IMR-90 (cell line): ENCODE data around the gene KLHL6. TPM values are rescaled to one million over a fixed set of nuclear protein-coding genes. Genes with fewer than 3 reads are reported as not detected.

ENCODE experiments used
- ATAC-seq: fragments of 200-7000 bp; cut with Tn5 transposase; 2 replicates; pipeline ENCODE4 v1.9.1; 2020; ENCODE audit warnings: low read depth, mild to moderate bottlenecking, moderate library complexity
- BruUV-seq: library from RNA; stranded (reverse); fragments of 400-500 nt; replicated peaks from 2 replicates; lab custom pipeline; 2021; lab: Mats Ljungman, UMichigan
- CTCF ChIA-PET: fragments of 300-600 bp; formaldehyde crosslinking; extraction: SDS; loops from one replicate; lab custom pipeline; 2021; ENCODE audit warnings: antibody characterized with exemption; lab: Yijun Ruan, JAX
- POLR2A ChIA-PET: fragments of 300-600 bp; sonication (Branson Sonifier 250); formaldehyde crosslinking; loops from one replicate; lab custom pipeline; 2022; ENCODE audit warnings: antibody characterized with exemption; ENCODE audit not compliant: unreplicated experiment; lab: Charles Lee
- DNase-seq: peaks from one replicate; pipeline ENCODE4 v3.0.0; 2013
- H2AFZ ChIP-seq: replicated peaks from 2 replicates; pipeline ENCODE3; 2013; ENCODE audit warnings: low read length, mild to moderate bottlenecking; ENCODE audit not compliant: poor library complexity
- H2AK5ac ChIP-seq: 2 replicates; pipeline ENCODE4 v1.6.1; 2013; ENCODE audit warnings: low read depth, low read length, inconsistent platforms
- H2AK9ac ChIP-seq: replicated peaks from 2 replicates; pipeline ENCODE3; 2013; ENCODE audit warnings: mild to moderate bottlenecking, low read depth, low read length, moderate library complexity; ENCODE audit not compliant: poor library complexity
- H2BK120ac ChIP-seq: 2 replicates; pipeline ENCODE4 v1.6.1; 2013; ENCODE audit warnings: low read depth, low read length, inconsistent platforms
- H2BK15ac ChIP-seq: 3 replicates; pipeline ENCODE4 v1.6.1; 2013; ENCODE audit warnings: low read depth, low read length, inconsistent platforms
- H2BK20ac ChIP-seq: 2 replicates; pipeline ENCODE4 v1.6.1; 2013; ENCODE audit warnings: low read depth, mild to moderate bottlenecking, inconsistent platforms, low read length, moderate library complexity
- H2BK5ac ChIP-seq: 2 replicates; pipeline ENCODE4 v1.6.1; 2013; ENCODE audit warnings: mild to moderate bottlenecking, low read depth, low read length, inconsistent platforms; ENCODE audit not compliant: poor library complexity, severe bottlenecking
- H3K14ac ChIP-seq: replicated peaks from 2 replicates; pipeline ENCODE4 v1.6.1; 2013; ENCODE audit warnings: low read depth, low read length, inconsistent platforms
- H3K18ac ChIP-seq: 2 replicates; pipeline ENCODE4 v1.6.1; 2013; ENCODE audit warnings: low read depth, low read length, control low read depth
- H3K23ac ChIP-seq: 2 replicates; pipeline ENCODE4 v1.6.1; 2013; ENCODE audit warnings: low read depth, low read length, inconsistent platforms
- H3K27ac ChIP-seq: 2 replicates; pipeline ENCODE4 v1.5.1; 2013; ENCODE audit warnings: mild to moderate bottlenecking, control low read depth, low read length; ENCODE audit not compliant: insufficient read depth
- H3K27me3 ChIP-seq: 2 replicates; pipeline ENCODE4 v1.6.1; 2013; ENCODE audit warnings: low read length; ENCODE audit not compliant: control insufficient read depth, insufficient read depth
- H3K36me3 ChIP-seq: 2 replicates; pipeline ENCODE4 v1.6.1; 2013; ENCODE audit warnings: low read length, mixed read lengths; ENCODE audit not compliant: control insufficient read depth, insufficient read depth
- H3K4ac ChIP-seq: 2 replicates; pipeline ENCODE4 v1.6.1; 2013; ENCODE audit warnings: low read depth, low read length, inconsistent platforms
- H3K4me1 ChIP-seq: 2 replicates; pipeline ENCODE4 v1.6.1; 2013; ENCODE audit warnings: low read length, mixed read lengths; ENCODE audit not compliant: control insufficient read depth, insufficient read depth
- H3K4me2 ChIP-seq: 2 replicates; pipeline ENCODE4 v1.6.1; 2013; ENCODE audit warnings: low read depth, mild to moderate bottlenecking, control low read depth, low read length, moderate library complexity
- H3K4me3 ChIP-seq: 2 replicates; pipeline ENCODE4 v1.5.1; 2013; ENCODE audit warnings: low read depth, mild to moderate bottlenecking, control low read depth, low read length, moderate library complexity; ENCODE audit not compliant: insufficient read depth
- H3K56ac ChIP-seq: 2 replicates; pipeline ENCODE4 v1.6.1; 2013; ENCODE audit warnings: low read length, inconsistent platforms; ENCODE audit not compliant: insufficient read depth; ENCODE audit errors: extremely low read depth
- H3K79me1 ChIP-seq, 2 experiments: 2 replicates each; pipeline ENCODE4 v1.6.1; 2013; ENCODE audit warnings: low read length in 2 of 2, inconsistent platforms in 1 of 2, low read depth in 1 of 2
- H3K9ac ChIP-seq: 2 replicates; pipeline ENCODE4 v1.6.1; 2013; ENCODE audit warnings: low read depth, low read length, control low read depth
- H3K9me1 ChIP-seq: 2 replicates; pipeline ENCODE4 v1.6.1; 2013; ENCODE audit warnings: low read length, inconsistent platforms; ENCODE audit not compliant: insufficient read depth
- H3K9me3 ChIP-seq: 2 replicates; pipeline ENCODE4 v1.6.1; 2013; ENCODE audit warnings: low read length; ENCODE audit not compliant: control insufficient read depth, insufficient read depth
- H4K20me1 ChIP-seq: 2 replicates; pipeline ENCODE4 v1.6.1; 2013; ENCODE audit warnings: low read length, inconsistent platforms; ENCODE audit not compliant: insufficient read depth
- H4K5ac ChIP-seq: 2 replicates; pipeline ENCODE4 v1.6.1; 2013; ENCODE audit warnings: mild to moderate bottlenecking, low read depth, low read length, control low read depth
- H4K8ac ChIP-seq, 2 experiments: 2 replicates each; pipeline ENCODE4 v1.6.1; 2013; ENCODE audit warnings: low read depth in 2 of 2, low read length in 2 of 2, control low read depth in 1 of 2, inconsistent platforms in 1 of 2
- H4K91ac ChIP-seq: 2 replicates; pipeline ENCODE4 v1.6.1; 2013; ENCODE audit warnings: low read depth, low read length, inconsistent platforms; ENCODE audit not compliant: insufficient read depth
- CEBPB ChIP-seq: IDR thresholded peaks from 2 replicates; pipeline ENCODE4 v1.6.1; 2012; ENCODE audit warnings: low read depth, low read length, improper control_type of control experiment
- MAFK ChIP-seq: IDR thresholded peaks from 2 replicates; pipeline ENCODE4 v1.6.1; 2012; ENCODE audit warnings: low read depth, low read length, improper control_type of control experiment
- MXI1 ChIP-seq: IDR thresholded peaks from 2 replicates; pipeline ENCODE4 v1.6.1; 2012; ENCODE audit warnings: low read depth, mild to moderate bottlenecking, low read length, moderate library complexity, borderline replicate concordance
- NFE2L2 ChIP-seq: fragments of 150-350 bp; IDR thresholded peaks from 2 replicates; pipeline ENCODE4 v1.6.1; 2016; ENCODE audit warnings: low read depth, mild to moderate bottlenecking, low read length
- RAD21 ChIP-seq: IDR thresholded peaks from 2 replicates; pipeline ENCODE4 v1.6.1; 2012; ENCODE audit warnings: low read length, improper control_type of control experiment
- RFX5 ChIP-seq: IDR thresholded peaks from 2 replicates; pipeline ENCODE4 v1.8.0; 2012; ENCODE audit warnings: low read depth, mild to moderate bottlenecking, low read length, moderate library complexity
- SMC3 ChIP-seq: fragments of 150-350 bp; IDR thresholded peaks from 2 replicates; pipeline ENCODE4 v1.6.1; 2016; ENCODE audit warnings: low read depth, mild to moderate bottlenecking, antibody characterized with exemption, low read length, moderate library complexity
- WGBS, 2 experiments: methylation state at CpG; one replicate each; pipeline versions ENCODE4 v1.1.5 to v1.1.7; 2013; ENCODE audit warnings: missing lambda C conversion rate in 2 of 2; ENCODE audit not compliant: insufficient read length in 1 of 2; ENCODE audit errors: extremely low coverage in 2 of 2; 5-methylcytosine and 5-hydroxymethylcytosine counted together
- dilution Hi-C: fragments of 300-500 bp; cut with HindIII; formaldehyde crosslinking; loops from one replicate; pipeline ENCODE4 v1.14.3; 2018; ENCODE audit warnings: low sequenced_read_pairs; ENCODE audit not compliant: unreplicated experiment
- in situ Hi-C: fragments of 300-500 bp; cut with MboI; formaldehyde crosslinking; loops from 3 replicates; pipeline ENCODE4 v1.14.3; 2019; ENCODE audit warnings: low sequenced_read_pairs, inconsistent platforms, mixed read lengths
- intact Hi-C: fragments of 100-400 bp; cut with micrococcal nuclease; formaldehyde crosslinking; loops from 2 replicates; pipeline ENCODE4 v1.10.0; 2022
- polyA plus RNA-seq, 3 experiments: library from polyadenylated mRNA; depleted of rRNA; stranded (reverse); fragments of >200 nt; gene quantifications; 2 replicates each; pipeline ENCODE4 v1.2.3, GENCODE V29; 2012; ENCODE audit warnings: low replicate concordance in 1 of 3
- total RNA-seq: library from RNA; depleted of rRNA; stranded (reverse); fragments of >200 nt; gene quantifications from 2 replicates; pipeline ENCODE4 v1.2.3, GENCODE V29; 2012
- TF ChIP-seq, protein P1 (sequence below): conservative IDR thresholded peaks from 2 replicates; pipeline ENCODE4 v1.5.1; 2012; ENCODE audit warnings: mild to moderate bottlenecking, low read depth, low read length, improper control_type of control experiment
- TF ChIP-seq, protein P2 (sequence below): fragments of 150-350 bp; IDR thresholded peaks from 2 replicates; pipeline ENCODE4 v1.6.1; 2016; ENCODE audit warnings: low read depth, mild to moderate bottlenecking, low read length, moderate library complexity, borderline replicate concordance
- TF ChIP-seq, protein P3 (sequence below): fragments of 150-350 bp; IDR thresholded peaks from 2 replicates; pipeline ENCODE4 v1.6.1; 2017; ENCODE audit warnings: mild to moderate bottlenecking, antibody characterized with exemption, low read length, low read depth

KLHL6 gene
- total and polyA plus RNA-seq, 2 of the 4 experiments (the other 2 are of a cell fraction) = not detected

DNA sequence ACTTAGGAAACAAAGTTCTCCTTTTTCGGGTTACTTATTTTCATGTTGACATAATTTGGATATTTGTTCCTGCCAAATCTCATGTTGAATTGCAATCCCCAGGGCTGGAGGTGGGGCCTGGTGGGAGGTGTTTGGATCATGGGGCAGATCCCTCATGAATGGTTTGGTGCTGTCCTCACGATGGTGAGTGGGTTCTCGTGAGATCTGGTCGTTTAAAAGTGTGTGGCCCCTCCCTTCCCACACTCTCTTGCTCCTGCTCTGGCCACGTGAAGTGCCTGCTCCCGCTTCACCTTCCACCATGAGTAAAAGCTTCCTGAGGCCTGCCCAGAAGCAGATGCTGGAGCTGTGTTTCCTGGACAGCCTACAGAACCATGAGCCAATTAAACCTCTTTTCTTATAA is 83.4 kb downstream of the KLHL6 start:
- Histone ChIP-seq H2BK120ac (no peak overlapping the region), H2AK9ac (no peak overlapping the region), H3K36me3 (no peaks in the 10 kb centered on the region), H4K5ac (no peak overlapping the region), H3K9ac (no peak overlapping the region), H3K4me2 (no peak overlapping the region), H4K8ac (no peak overlapping the region), H3K4me3 (no peak overlapping the region), H3K27ac (no peak overlapping the region), H3K79me1 (no peaks in the 10 kb centered on the region), H3K4ac (no peak overlapping the region), H3K9me1 (no peaks in the 10 kb centered on the region), H2BK20ac (no peak overlapping the region), H2AFZ (no peak overlapping the region), H3K56ac (no peak overlapping the region), H3K18ac (no peak overlapping the region), H4K91ac (no peak overlapping the region), H3K27me3 (peaks cover 13% of the 10 kb centered on the region), H2BK5ac (no peak overlapping the region), H2AK5ac (no peak overlapping the region), H3K14ac (no peak overlapping the region), H2BK15ac (no peak overlapping the region), H3K9me3 (no peaks in the 10 kb centered on the region), H3K23ac (no peak overlapping the region), H3K4me1 (no peaks in the 10 kb centered on the region), H4K20me1 (no peaks in the 10 kb centered on the region)
- DNase-seq (no peak), ATAC-seq (no peak)
- in situ Hi-C loops (loop anchor here (25.0 kb wide), 1 partner anchor 790 kb away; the partner anchor contains the start of gene CAMK2N2), intact Hi-C loops (no loop called here), dilution Hi-C loops (no loop called here)
- BruUV-seq = no TSS peak
- WGBS, 2 experiments = 80% methylated on average over 1 of the region's 6 CpGs; no CpG with 5 or more reads in 1 of the 2 experiments
- CTCF ChIA-PET = no interaction called here
- no peak for TF ChIP-seq NFE2L2
- TF ChIP-seq, protein P1, sequence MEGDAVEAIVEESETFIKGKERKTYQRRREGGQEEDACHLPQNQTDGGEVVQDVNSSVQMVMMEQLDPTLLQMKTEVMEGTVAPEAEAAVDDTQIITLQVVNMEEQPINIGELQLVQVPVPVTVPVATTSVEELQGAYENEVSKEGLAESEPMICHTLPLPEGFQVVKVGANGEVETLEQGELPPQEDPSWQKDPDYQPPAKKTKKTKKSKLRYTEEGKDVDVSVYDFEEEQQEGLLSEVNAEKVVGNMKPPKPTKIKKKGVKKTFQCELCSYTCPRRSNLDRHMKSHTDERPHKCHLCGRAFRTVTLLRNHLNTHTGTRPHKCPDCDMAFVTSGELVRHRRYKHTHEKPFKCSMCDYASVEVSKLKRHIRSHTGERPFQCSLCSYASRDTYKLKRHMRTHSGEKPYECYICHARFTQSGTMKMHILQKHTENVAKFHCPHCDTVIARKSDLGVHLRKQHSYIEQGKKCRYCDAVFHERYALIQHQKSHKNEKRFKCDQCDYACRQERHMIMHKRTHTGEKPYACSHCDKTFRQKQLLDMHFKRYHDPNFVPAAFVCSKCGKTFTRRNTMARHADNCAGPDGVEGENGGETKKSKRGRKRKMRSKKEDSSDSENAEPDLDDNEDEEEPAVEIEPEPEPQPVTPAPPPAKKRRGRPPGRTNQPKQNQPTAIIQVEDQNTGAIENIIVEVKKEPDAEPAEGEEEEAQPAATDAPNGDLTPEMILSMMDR = no peak
- TF ChIP-seq MAFK = no peak
- TF ChIP-seq MXI1 = no peak
- TF ChIP-seq SMC3 = no peak
- no peak for TF ChIP-seq RFX5
- no peak for TF ChIP-seq RAD21
- TF ChIP-seq CEBPB = no peak
- TF ChIP-seq, protein P2, sequence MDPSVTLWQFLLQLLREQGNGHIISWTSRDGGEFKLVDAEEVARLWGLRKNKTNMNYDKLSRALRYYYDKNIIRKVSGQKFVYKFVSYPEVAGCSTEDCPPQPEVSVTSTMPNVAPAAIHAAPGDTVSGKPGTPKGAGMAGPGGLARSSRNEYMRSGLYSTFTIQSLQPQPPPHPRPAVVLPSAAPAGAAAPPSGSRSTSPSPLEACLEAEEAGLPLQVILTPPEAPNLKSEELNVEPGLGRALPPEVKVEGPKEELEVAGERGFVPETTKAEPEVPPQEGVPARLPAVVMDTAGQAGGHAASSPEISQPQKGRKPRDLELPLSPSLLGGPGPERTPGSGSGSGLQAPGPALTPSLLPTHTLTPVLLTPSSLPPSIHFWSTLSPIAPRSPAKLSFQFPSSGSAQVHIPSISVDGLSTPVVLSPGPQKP = no peak
- TF ChIP-seq, protein P3, sequence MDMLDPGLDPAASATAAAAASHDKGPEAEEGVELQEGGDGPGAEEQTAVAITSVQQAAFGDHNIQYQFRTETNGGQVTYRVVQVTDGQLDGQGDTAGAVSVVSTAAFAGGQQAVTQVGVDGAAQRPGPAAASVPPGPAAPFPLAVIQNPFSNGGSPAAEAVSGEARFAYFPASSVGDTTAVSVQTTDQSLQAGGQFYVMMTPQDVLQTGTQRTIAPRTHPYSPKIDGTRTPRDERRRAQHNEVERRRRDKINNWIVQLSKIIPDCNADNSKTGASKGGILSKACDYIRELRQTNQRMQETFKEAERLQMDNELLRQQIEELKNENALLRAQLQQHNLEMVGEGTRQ = no peak
- POLR2A ChIA-PET = no interaction called here
